ENCODE data around the gene TM9SF1.

The TM9SF1 gene

GRCh38 chr14:24150061-24150460, 45.2 kb downstream of the TM9SF1 start:
- no peak for DNase-seq

DNA sequence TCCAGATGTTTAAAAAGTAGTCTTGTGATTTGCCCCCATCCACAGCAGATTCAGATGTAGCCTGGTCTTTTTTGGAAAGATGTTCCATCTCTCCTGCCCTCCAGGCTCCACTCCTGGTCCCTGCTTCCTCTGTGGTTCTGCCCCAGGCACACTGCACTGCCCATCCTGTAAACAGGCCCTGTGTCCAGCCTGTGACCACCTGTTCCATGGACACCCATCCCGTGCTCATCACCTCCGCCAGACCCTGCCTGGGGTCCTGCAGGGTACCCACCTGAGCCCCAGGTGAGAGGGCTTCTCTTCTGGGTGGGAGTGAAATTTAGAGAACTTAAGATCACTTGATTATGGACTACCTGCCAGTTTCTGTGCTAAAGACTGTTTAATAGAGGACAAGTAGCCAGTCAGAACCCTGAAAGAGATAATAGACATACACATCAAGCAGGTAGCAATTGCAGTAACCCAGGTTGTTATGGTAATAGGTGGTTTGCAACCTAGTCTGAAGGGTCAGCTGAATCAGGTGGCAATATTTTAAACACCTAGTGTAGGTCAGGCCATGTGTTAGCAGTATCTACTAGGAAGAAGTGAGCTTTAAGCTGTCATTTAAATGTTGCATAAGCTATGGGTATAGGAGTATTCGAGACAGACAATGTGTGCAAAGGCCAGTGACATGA, 45.8 kb downstream of the TM9SF1 start:
- no peak for DNase-seq

DNA sequence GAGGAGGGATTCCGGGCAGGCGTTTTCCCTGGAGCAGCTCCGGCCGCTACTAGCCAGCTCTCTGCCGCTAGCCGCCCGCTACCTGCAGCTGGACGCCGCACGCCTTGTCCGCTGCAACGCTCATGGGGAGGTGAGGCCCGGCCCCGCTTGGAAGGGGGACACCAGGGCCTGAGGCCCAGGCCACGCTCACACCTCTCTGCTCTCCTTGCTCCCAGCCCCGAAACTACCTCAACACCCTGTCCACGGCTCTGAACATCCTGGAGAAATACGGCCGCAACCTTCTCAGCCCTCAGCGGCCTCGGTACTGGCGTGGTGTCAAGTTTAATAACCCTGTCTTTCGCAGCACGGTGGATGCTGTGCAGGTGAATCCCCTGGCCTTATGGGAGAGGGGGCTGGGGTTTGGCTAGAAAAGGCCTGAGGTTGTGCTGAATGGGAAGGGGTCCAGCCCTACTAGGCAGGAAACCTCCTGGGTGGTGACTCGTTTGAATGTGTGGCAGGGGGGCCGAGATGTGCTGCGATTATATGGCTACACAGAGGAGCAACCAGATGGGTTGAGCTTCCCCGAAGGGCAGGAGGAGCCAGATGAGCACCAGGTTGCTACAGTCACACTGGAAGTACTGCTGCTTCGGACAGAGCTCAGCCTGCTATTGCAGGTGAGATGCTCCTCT, 47.3 kb downstream of the TM9SF1 start:
- DNase-seq = no peak

DNA sequence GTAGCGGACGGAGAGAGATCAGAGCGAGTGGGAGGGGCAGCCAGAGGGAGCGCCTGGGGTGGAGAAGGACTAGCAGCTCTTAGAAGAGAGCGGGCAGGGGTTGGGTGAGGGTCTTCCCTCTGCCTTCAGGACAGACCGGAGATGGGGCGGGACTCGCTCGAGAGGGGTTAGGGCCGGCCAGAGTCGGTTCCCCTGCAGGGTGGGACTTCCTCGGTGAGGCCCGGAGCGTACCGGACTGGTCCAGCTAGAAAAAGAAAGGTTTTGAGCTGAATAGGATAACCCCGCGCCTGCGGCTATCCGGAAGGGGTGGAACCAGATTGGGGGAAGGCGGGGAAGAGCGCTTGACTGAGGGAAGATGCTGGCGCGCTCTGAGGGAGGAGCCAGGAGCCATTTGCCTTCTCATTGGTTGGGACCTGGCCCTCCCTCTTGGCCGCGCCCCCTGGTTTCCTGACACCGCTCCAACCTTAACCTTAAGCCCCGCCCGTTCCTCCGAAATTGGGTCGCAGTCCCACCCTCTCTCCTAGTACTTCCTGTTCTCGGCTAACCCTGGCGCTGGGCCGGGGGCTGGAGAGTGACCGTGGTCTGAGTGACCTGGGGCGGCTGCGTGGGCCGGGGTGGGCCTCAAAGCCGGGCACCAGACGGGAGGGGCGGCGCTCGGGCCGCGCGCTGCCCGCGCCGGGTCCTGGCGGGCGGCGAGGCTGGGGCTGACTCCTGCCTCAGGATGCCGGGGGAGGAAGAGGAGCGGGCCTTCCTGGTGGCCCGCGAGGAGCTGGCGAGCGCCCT, 48.1 kb downstream of the TM9SF1 start, which contains the start of gene RNF31:
Gene RNF31, plus strand, starts transcription at position 521 of the 783 bp plus-strand sequence. Its CDS starts 201 bp downstream, at position 722.
- peak; percentile 99 for DNase-seq

DNA sequence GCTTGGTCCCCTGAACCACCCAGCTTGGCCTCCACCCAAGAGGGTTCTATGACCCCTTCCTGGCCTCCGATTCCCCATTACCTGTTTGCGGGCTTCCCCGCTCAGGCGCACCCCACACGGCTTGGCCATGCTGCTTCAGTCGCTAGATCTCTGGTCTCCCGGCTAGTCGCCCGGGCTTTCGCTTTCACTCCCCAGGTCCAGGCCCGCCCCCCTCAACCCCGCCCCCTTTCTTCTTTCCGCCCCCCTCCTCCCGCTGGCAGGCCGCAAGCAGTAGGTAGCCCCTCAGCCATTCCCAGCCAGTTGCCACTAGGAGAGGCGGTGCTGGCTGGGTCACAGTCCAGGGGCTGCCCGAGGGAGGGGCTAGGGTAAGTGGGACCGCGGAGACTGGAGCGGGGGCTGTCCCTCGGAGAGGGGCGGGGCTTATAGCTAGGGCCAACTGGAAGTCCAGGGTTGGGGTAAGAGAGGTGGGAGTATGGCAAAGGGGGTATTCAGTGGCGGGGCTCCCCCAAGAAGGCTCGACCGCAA, 48.7 kb downstream of the TM9SF1 start, which contains the start of gene PSME2:
Gene PSME2, minus strand, starts transcription at position 158 of the 525 bp plus-strand sequence. Its CDS starts 29 bp downstream, at position 129.
- peak; percentile 94 for DNase-seq

DNA sequence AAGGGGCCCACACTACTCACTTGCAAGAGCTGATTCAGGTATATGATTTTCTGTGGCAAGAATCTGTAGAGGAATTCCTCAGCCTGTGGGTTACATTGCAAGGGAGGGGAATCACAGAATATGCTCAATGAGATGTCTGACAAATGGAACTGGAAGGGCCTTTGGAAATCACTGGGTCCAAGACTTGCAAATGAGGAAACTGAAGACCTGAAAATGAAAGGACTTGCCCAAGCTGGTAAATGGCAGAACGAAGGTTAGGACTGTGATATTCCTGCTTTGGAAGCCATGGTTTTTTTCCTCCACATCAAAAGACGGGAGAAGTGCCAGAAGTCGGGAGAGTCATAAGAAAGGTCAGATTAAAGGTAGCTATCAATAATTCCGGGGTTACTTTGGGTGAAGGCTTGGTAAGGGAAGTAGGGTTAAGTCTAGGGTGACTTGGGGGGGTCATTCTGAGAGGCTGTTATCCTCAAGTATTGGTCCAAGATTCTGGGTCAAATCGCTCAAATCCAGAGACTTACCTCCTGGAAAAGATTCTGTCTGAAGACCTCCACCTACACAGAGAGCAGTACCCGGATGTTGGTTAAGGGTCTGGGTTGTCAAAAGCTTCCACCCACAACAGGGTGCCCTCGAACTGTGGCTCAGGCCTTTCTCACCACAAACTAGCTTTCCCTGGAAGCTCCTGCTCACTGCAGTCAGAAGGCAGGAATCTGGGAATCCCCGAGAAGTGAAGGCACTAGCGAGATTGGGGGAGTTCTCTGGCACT, 49.4 kb downstream of the TM9SF1 start:
- no peak for DNase-seq

DNA sequence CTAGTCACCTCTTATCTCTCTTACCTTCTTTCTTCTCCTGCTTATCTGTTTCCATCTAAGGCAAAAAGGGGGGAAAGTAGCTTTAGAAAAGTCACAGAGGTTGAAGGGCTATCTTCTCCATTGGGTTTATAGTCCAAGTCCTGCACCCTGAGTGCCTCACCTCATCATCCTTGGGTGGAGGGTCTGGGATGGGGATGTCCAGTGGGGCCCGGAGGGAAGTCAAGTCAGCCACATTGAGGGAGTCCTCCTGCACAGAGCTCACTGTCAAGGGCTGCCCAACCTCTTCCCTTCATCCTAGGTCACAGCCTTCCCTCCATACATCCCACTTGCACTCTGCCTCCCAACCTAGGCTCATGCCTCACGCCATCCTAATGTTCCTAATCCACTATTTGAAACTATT, 50.0 kb downstream of the TM9SF1 start:
- DNase-seq = no peak

- no peak for DNase-seq
Observed at GRCh38 chr14:24144451-24144850, 50.8 kb downstream of the TM9SF1 start.

DNA sequence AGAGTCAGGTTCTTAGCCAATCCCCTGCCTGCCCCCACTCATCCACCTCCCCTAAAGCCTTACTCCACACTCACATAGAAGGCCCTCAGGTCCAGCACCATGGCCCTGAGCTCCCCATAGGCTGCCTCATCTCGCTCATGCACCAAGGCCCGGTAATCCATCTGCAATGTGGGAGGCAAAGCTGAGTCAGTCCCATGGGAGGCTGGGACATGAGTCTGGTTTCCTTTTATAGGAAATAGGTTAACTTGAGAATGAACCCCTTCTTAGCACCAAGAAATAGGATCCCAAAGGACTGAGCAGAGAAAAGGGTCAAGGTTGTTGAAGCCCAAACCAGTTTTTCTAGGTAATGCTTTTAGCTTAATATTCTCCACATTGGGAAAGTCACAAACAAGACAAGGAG, 51.7 kb downstream of the TM9SF1 start:
- DNase-seq = no peak

GRCh38 chr14:24141097-24141880, 54.0 kb downstream of the TM9SF1 start, which contains the start of gene EMC9:
EMC9 (minus strand) TSS chr14:24141591; CDS start chr14:24141304, 287 bp downstream.
- peak; percentile 99 for DNase-seq

GRCh38 chr14:24139272-24139934, 55.8 kb downstream of the TM9SF1 start:
- DNase-seq = no peak

Data from hematopoietic multipotent progenitor cell treated with erythropoietin and hydrocortisone succinate and interleukin-3 and kit ligand, for 8 days (in vitro differentiated cells).